ENCODE measurements around the gene KCNMB3.

The KCNMB3 gene

GRCh38 chr3:179236669-179237301 lies 14.1 kb downstream of the KCNMB3 start:
- ChIA-PET CTCF (interaction anchor here (1.0 kb wide), 1 partner anchor 20 kb away, joined by 3 read pairs; no protein-coding TSS in a partner anchor), POLR2A (no interaction called here)
- TF ChIP-seq CTCF (IDR thresholded peaks at IDR 0.05; ENCODE audit: insufficient read depth, low read length, missing control alignments), result no peak
- DNase-seq (ENCODE audit: low read depth, low spot score), result no peak
- no peak overlapping the region for H3K4me3 ChIP-seq (ENCODE audit: low read depth, low read length)

- H3K4me3 ChIP-seq (ENCODE audit: low read depth, low read length), result no peak overlapping the region
- CTCF ChIA-PET, result interaction anchor here (0.7 to 2.2 kb wide), 2 partner anchors 27 to 81 kb away, joined by 3 to 11 read pairs; no protein-coding TSS in a partner anchor
- no peak for TF ChIP-seq CTCF (IDR thresholded peaks at IDR 0.05; ENCODE audit: insufficient read depth, low read length, missing control alignments)
- DNase-seq (ENCODE audit: low read depth, low spot score), result no peak
- POLR2A ChIA-PET, result no interaction called here
Measured at GRCh38 chr3:179234199-179234598, 16.7 kb downstream of the KCNMB3 start.

GRCh38 chr3:179233043-179233442 lies 17.9 kb downstream of the KCNMB3 start:
- H3K4me3 ChIP-seq (ENCODE audit: low read depth, low read length), result no peak overlapping the region
- CTCF ChIA-PET, result interaction anchor here (0.7 to 2.2 kb wide), 3 partner anchors 82 to 204 kb away, joined by 3 to 11 read pairs (median 3); no protein-coding TSS in a partner anchor
- no peak for TF ChIP-seq CTCF (IDR thresholded peaks at IDR 0.05; ENCODE audit: insufficient read depth, low read length, missing control alignments)
- DNase-seq (ENCODE audit: low read depth, low spot score), result no peak
- POLR2A ChIA-PET, result no interaction called here

DNA sequence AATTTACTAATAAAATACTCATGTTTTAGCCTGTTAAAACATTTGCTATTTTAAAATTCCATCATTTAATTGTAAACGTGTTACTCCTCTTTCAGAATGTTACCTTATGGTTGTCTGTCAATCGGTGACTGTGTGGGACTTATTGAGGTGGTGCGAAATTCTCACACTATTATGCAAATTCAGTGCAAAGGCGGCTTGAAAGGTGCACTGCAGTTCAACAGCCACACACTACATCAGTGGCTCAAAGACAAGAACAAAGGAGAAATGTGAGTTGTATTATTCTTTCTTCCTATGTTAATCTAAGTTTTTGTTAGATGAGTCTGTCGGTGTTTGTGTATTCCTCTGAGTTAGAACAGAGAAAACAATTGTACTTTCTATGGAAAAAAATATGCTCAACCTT lies 21.7 kb downstream of the KCNMB3 start:
- no peak for TF ChIP-seq CTCF (IDR thresholded peaks at IDR 0.05; ENCODE audit: insufficient read depth, low read length, missing control alignments)
- DNase-seq (ENCODE audit: low read depth, low spot score), result no peak
- POLR2A ChIA-PET, result no interaction called here
- CTCF ChIA-PET, result no interaction called here
- H3K4me3 ChIP-seq (ENCODE audit: low read depth, low read length), result no peak overlapping the region

GRCh38 chr3:179227349-179227748 lies 23.6 kb downstream of the KCNMB3 start:
- H3K4me3 ChIP-seq (ENCODE audit: low read depth, low read length), result no peak overlapping the region
- no peak for TF ChIP-seq CTCF (IDR thresholded peaks at IDR 0.05; ENCODE audit: insufficient read depth, low read length, missing control alignments)
- no peak for DNase-seq (ENCODE audit: low read depth, low spot score)
- POLR2A ChIA-PET, result no interaction called here
- CTCF ChIA-PET, result no interaction called here

- no peak for TF ChIP-seq CTCF (IDR thresholded peaks at IDR 0.05; ENCODE audit: insufficient read depth, low read length, missing control alignments)
- DNase-seq (ENCODE audit: low read depth, low spot score), result no peak
- ChIA-PET CTCF (interaction anchor here (2.0 kb wide), 1 partner anchor 97 kb away, joined by 6 read pairs; no protein-coding TSS in a partner anchor), POLR2A (no interaction called here)
- no peak overlapping the region for H3K4me3 ChIP-seq (ENCODE audit: low read depth, low read length)
Measured at GRCh38 chr3:179224584-179224983, 26.3 kb downstream of the KCNMB3 start.

Data from AG04449 (cell line).